IPS DF 19.7 (cell line): ENCODE measurements around the gene UPB1.
A peak's percentile ranks its signal among the peaks of the same experiment; 100 is the strongest.

Experiments used
- DNase-seq: peaks from one replicate; pipeline ENCODE4 v3.0.0-alpha.2; 2013; ENCODE audit warnings: low read depth, low spot score

Gene UPB1

GRCh38 chr22:24504540-24504939 lies 9.4 kb downstream of the UPB1 start:
- no peak for DNase-seq

GRCh38 chr22:24504956-24505736 lies 10.0 kb downstream of the UPB1 start:
- DNase-seq: no peak

GRCh38 chr22:24506802-24507438 lies 11.8 kb downstream of the UPB1 start:
- DNase-seq: no peak

GRCh38 chr22:24507716-24508115 lies 12.6 kb downstream of the UPB1 start:
- DNase-seq: peak; percentile 83

- no peak for DNase-seq
Observed at GRCh38 chr22:24510637-24511625, 15.8 kb downstream of the UPB1 start.

GRCh38 chr22:24512043-24512442 lies 16.9 kb downstream of the UPB1 start:
- DNase-seq: no peak

- DNase-seq: no peak
Observed at GRCh38 chr22:24513378-24514240, 18.5 kb downstream of the UPB1 start.

GRCh38 chr22:24514241-24515026 lies 19.3 kb downstream of the UPB1 start:
- DNase-seq: no peak

GRCh38 chr22:24515027-24515338 lies 19.9 kb downstream of the UPB1 start:
- no peak for DNase-seq

GRCh38 chr22:24516301-24516737 lies 21.2 kb downstream of the UPB1 start:
- no peak for DNase-seq

- DNase-seq: no peak
Observed at GRCh38 chr22:24517446-24517845, 22.3 kb downstream of the UPB1 start.

- DNase-seq: no peak
Observed at GRCh38 chr22:24518228-24518627, 23.1 kb downstream of the UPB1 start.

- no peak for DNase-seq
Observed at GRCh38 chr22:24518771-24519485, 23.8 kb downstream of the UPB1 start.

GRCh38 chr22:24519496-24519895 lies 24.4 kb downstream of the UPB1 start:
- no peak for DNase-seq

- peak; percentile 82 for DNase-seq
Observed at GRCh38 chr22:24521791-24522245, 26.7 kb downstream of the UPB1 start.

GRCh38 chr22:24523873-24524272 lies 28.7 kb downstream of the UPB1 start:
- DNase-seq: no peak

- peak; percentile 59 for DNase-seq
Observed at GRCh38 chr22:24525416-24526037, 30.4 kb downstream of the UPB1 start.

GRCh38 chr22:24526191-24526590 lies 31.1 kb downstream of the UPB1 start:
- no peak for DNase-seq

- DNase-seq: no peak
Observed at GRCh38 chr22:24529898-24530297, 34.8 kb downstream of the UPB1 start.
